SK-N-SH (cell line): Measurements from ENCODE around the gene PLA2G4E. TPM values are rescaled to one million over a fixed set of nuclear protein-coding genes. Genes with fewer than 3 reads are reported as not detected.

Source experiments
- CTCF ChIA-PET: fragments of 300-600, 350-600 bp; formaldehyde crosslinking; extraction: SDS; loops from one replicate; lab custom pipeline; 2021; lab: Yijun Ruan, JAX
- POLR2A ChIA-PET: fragments of 350-600 bp; sonication (Branson Sonifier 250); formaldehyde crosslinking; extraction: SDS; loops from one replicate; lab custom pipeline; 2020; ENCODE audit warnings: antibody characterized with exemption, inconsistent platforms; lab: Yijun Ruan, JAX
- DNase-seq: peaks from one replicate; pipeline ENCODE4 v3.0.0; 2012
- H2AFZ ChIP-seq: fragments of 200-600 bp; sonication (generic); 2 replicates; pipeline ENCODE4 v1.8.1; 2016; ENCODE audit warnings: antibody characterized with exemption, mild to moderate bottlenecking, low read depth
- H3F3A ChIP-seq: fragments of 200-600 bp; sonication (generic); replicated peaks from 2 replicates; pipeline ENCODE3; 2016; ENCODE audit warnings: antibody characterized with exemption, mild to moderate bottlenecking; ENCODE audit not compliant: insufficient read depth
- H3K27ac ChIP-seq, 2 experiments: fragments of 200-500 bp in 1 of 2; fragments of 200-600 bp in 1 of 2; sonication (Bioruptor generic) in 1 of 2; sonication (generic), shearing (Covaris generic) in 1 of 2; 2 replicates each; pipeline versions ENCODE4 v1.5.1 to v1.6.1; 2014 to 2016; ENCODE audit warnings: low read depth in 2 of 2, inconsistent platforms in 1 of 2, low read length in 1 of 2, mild to moderate bottlenecking in 1 of 2, mixed read lengths in 1 of 2
- H3K27me3 ChIP-seq: fragments of 200-600 bp; sonication (generic), shearing (Covaris generic); 2 replicates; pipeline ENCODE4 v1.6.1; 2016; ENCODE audit warnings: mixed run types; ENCODE audit not compliant: insufficient read depth
- H3K36me3 ChIP-seq, 2 experiments: fragments of 200-500 bp in 1 of 2; fragments of 200-600 bp in 1 of 2; sonication (Bioruptor generic) in 1 of 2; sonication (generic) in 1 of 2; replicated peaks in 1 of 2; 2 replicates each; pipeline versions ENCODE3 to v1.5.1; 2014 to 2016; ENCODE audit warnings: low read length in 1 of 2, mild to moderate bottlenecking in 1 of 2; ENCODE audit not compliant: insufficient read depth in 2 of 2, control insufficient read depth in 1 of 2
- H3K4me1 ChIP-seq, 2 experiments: fragments of 200-500 bp in 1 of 2; fragments of 200-600 bp in 1 of 2; sonication (Bioruptor generic) in 1 of 2; sonication (generic), shearing (Covaris generic) in 1 of 2; 2 replicates each; pipeline versions ENCODE4 v1.5.1 to v1.6.1; 2014 to 2016; ENCODE audit warnings: low read depth in 1 of 2, low read length in 1 of 2, mixed run types in 1 of 2; ENCODE audit not compliant: insufficient read depth in 2 of 2, control insufficient read depth in 1 of 2
- H3K4me2 ChIP-seq: fragments of 200-600 bp; sonication (generic), shearing (Covaris generic); 2 replicates; pipeline ENCODE4 v1.6.1; 2017; ENCODE audit warnings: mixed run types
- H3K4me3 ChIP-seq, 2 experiments: fragments of 200-500 bp in 1 of 2; fragments of 200-600 bp in 1 of 2; sonication (Bioruptor generic) in 1 of 2; sonication (generic), shearing (Covaris generic) in 1 of 2; 2 replicates each; pipeline versions ENCODE4 v1.5.1 to v1.8.1; 2014 to 2016; ENCODE audit warnings: low read depth in 2 of 2, inconsistent platforms in 1 of 2, low read length in 1 of 2, mild to moderate bottlenecking in 1 of 2, mixed read lengths in 1 of 2, moderate library complexity in 1 of 2
- H3K79me2 ChIP-seq: fragments of 200-600 bp; sonication (generic); 2 replicates; pipeline ENCODE4 v1.8.1; 2017; ENCODE audit warnings: mild to moderate bottlenecking; ENCODE audit not compliant: insufficient read depth
- H3K9ac ChIP-seq: fragments of 200-600 bp; sonication (generic); 2 replicates; pipeline ENCODE4 v1.6.1; 2017; ENCODE audit warnings: mixed run types
- H3K9me2 ChIP-seq: fragments of 200-600 bp; sonication (generic); 2 replicates; pipeline ENCODE4 v1.6.1; 2017; ENCODE audit warnings: mixed run types
- H3K9me3 ChIP-seq: fragments of 200-600 bp; sonication (generic); 2 replicates; pipeline ENCODE4 v1.6.1; 2017; ENCODE audit warnings: mixed run types, mild to moderate bottlenecking, moderate library complexity
- H4K20me1 ChIP-seq: fragments of 200-600 bp; sonication (generic); 2 replicates; pipeline ENCODE4 v1.6.1; 2017; ENCODE audit warnings: mild to moderate bottlenecking, mixed run types; ENCODE audit not compliant: insufficient read depth
- CHD2 ChIP-seq: fragments of 150-350 bp; IDR thresholded peaks from 2 replicates; pipeline ENCODE4 v1.6.1; 2018; ENCODE audit warnings: low read length; ENCODE audit not compliant: partially characterized antibody
- EP300 ChIP-seq, 2 experiments: IDR thresholded peaks; 2 replicates each; pipeline versions ENCODE4 v1.4.0 to v1.6.1; 2012; ENCODE audit warnings: borderline replicate concordance in 1 of 2, low read depth in 1 of 2, low read length in 1 of 2
- EZH2phosphoT487 ChIP-seq: fragments of 200-600 bp; sonication (generic); IDR thresholded peaks from 2 replicates; pipeline ENCODE4 v1.6.1; 2017; ENCODE audit warnings: low read depth, mixed run types, mild to moderate bottlenecking, antibody characterized with exemption, moderate library complexity, borderline replicate concordance
- GABPA ChIP-seq: IDR thresholded peaks from 2 replicates; pipeline ENCODE4 v1.4.0; 2012; ENCODE audit warnings: low read depth, mild to moderate bottlenecking
- JUND ChIP-seq: IDR thresholded peaks from 2 replicates; pipeline ENCODE4 v1.4.0; 2012
- RAD21 ChIP-seq: IDR thresholded peaks from 2 replicates; pipeline ENCODE4 v1.6.1; 2012; ENCODE audit warnings: mild to moderate bottlenecking, low read length
- RXRA ChIP-seq: IDR thresholded peaks from 2 replicates; pipeline ENCODE4 v1.4.0; 2012; ENCODE audit warnings: low read depth, mild to moderate bottlenecking, borderline replicate concordance
- TCF12 ChIP-seq: IDR thresholded peaks from 2 replicates; pipeline ENCODE4 v1.4.0; 2012
- YY1 ChIP-seq: IDR thresholded peaks from 2 replicates; pipeline ENCODE4 v1.4.0; 2012; ENCODE audit warnings: low read depth, mild to moderate bottlenecking
- WGBS: methylation state at CpG from one replicate; pipeline ENCODE4 v1.1.6; 2017; ENCODE audit warnings: low lambda C conversion rate; 5-methylcytosine and 5-hydroxymethylcytosine counted together
- polyA plus RNA-seq, 3 experiments: library from polyadenylated mRNA; depleted of rRNA; stranded (reverse); fragments of >200 nt; gene quantifications; 2 replicates each; pipeline ENCODE4 v1.2.3, GENCODE V29; 2012
- TF ChIP-seq, protein P1 (sequence below): fragments of 150-350 bp; IDR thresholded peaks from 2 replicates; pipeline ENCODE4 v1.6.1; 2017; ENCODE audit warnings: antibody characterized with exemption, low read length, low read depth, borderline replicate concordance
- TF ChIP-seq, protein P2 (sequence below): IDR thresholded peaks from 2 replicates; pipeline ENCODE4 v1.4.0; 2012; ENCODE audit warnings: low read depth
- TF ChIP-seq, protein P3 (sequence below): IDR thresholded peaks from 2 replicates; pipeline ENCODE4 v1.4.0; 2012; ENCODE audit warnings: low read depth, borderline replicate concordance
- TF ChIP-seq, protein P4 (sequence below): IDR thresholded peaks from 2 replicates; pipeline ENCODE4 v1.6.1; 2012; ENCODE audit warnings: mild to moderate bottlenecking, low read depth, low read length, moderate library complexity

The PLA2G4E gene
- polyA plus RNA-seq, 1 of the 3 experiments (the other 2 are of a cell fraction), result not detected

DNA sequence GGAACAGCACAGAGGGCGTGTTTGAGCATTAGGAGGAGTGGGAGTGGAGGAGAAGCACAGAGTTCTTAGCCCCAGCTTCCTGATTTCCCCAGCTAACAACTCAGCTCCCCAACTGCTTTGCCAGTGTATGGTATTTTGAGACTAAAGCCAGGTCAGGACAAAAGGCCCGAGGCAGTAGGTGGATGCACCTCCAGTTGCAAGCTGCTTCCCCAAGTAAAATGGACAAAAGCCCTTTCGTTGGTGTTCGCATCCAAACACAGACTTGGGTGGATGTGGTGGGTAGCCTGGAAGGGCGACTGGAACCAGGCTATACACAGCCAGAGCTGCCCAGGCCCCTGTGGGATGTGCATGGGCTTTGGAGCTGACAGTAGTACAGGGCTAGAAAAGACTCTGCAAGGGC lies 36.2 kb downstream of the PLA2G4E start:
- Histone ChIP-seq H3K36me3 (no peaks in the 10 kb centered on the region), H3K27me3 (no peaks in the 10 kb centered on the region), H3K4me3 (no peak overlapping the region), H3K9me3 (no peaks in the 10 kb centered on the region), H3K9me2 (no peaks in the 10 kb centered on the region), H3K79me2 (no peaks in the 10 kb centered on the region), H4K20me1 (no peaks in the 10 kb centered on the region), H3K27ac (no peak overlapping the region), H3K4me2 (no peak overlapping the region), H2AFZ (no peak overlapping the region), H3K9ac (no peak overlapping the region), H3K4me1 (no peaks in the 10 kb centered on the region; a peak in 1 of 4 replicates), H3F3A (no peaks in the 10 kb centered on the region)
- ChIA-PET POLR2A (no interaction called here), CTCF (interaction anchor here (1.0 to 9.0 kb wide), 4 partner anchors 69 to 153 kb away, joined by 3 to 165 read pairs (median 30); no protein-coding TSS in a partner anchor)
- no peak for DNase-seq
- TF ChIP-seq, protein P1, sequence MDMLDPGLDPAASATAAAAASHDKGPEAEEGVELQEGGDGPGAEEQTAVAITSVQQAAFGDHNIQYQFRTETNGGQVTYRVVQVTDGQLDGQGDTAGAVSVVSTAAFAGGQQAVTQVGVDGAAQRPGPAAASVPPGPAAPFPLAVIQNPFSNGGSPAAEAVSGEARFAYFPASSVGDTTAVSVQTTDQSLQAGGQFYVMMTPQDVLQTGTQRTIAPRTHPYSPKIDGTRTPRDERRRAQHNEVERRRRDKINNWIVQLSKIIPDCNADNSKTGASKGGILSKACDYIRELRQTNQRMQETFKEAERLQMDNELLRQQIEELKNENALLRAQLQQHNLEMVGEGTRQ, result no peak
- TF ChIP-seq RXRA, result no peak
- TF ChIP-seq EZH2phosphoT487, result no peak
- no peak for TF ChIP-seq YY1
- WGBS, result 75% methylated on average over 4 of the region's 5 CpGs

DNA sequence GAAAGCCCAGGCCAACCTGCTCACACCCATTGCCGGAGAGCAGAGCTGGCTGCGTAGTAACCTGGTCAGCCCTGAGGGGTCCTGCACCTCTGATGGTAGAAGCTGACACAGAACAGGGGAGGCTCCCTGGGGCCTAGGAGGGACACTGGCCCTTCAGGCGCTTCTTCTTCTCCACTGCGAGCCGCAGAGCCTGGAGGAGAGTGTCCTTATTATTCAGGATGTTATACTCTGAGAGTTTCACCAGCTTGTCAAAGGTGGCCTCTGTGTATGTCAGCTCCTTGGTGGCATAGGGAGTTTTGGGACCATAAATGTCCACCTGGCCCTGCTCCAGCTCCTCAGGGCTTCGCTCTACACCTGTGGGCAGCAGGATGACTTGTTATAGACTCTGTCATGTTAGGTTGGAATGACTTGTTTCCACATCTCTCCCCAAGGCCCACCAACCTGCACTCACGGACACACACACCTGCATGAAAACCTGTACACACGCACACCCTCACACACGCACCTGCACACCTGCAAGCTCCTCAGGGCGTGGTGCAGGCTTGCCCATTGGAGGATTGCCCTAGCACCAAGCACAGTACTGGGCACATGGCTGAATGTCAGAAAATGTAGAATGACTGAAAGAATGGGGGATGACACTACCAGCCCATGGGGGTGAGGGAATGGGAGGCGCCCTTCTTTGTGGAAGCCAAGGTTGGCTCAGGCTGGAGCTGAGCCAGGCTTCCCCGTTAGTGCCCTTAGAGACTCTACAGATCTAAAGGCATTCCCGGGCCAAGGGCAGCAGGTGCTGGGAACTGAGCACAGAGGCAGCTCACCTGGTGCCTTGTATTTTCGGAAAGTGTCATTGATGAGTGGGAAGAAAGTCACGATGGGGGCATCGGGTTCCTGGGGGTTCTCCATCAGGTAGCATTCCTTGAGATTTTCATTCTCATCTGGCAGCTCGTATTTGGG lies 36.9 kb downstream of the PLA2G4E start:
- Histone ChIP-seq H3K4me2 (no peak overlapping the region), H2AFZ (no peak overlapping the region), H3F3A (no peaks in the 10 kb centered on the region), H3K4me3 (no peak overlapping the region), H3K9me2 (no peaks in the 10 kb centered on the region), H3K27me3 (no peaks in the 10 kb centered on the region), H3K27ac (no peak overlapping the region), H3K36me3 (no peaks in the 10 kb centered on the region), H3K9me3 (no peaks in the 10 kb centered on the region), H4K20me1 (no peaks in the 10 kb centered on the region), H3K79me2 (no peaks in the 10 kb centered on the region), H3K4me1 (no peaks in the 10 kb centered on the region; a peak in 1 of 4 replicates), H3K9ac (no peak overlapping the region)
- POLR2A ChIA-PET, result no interaction called here
- CTCF ChIA-PET, result interaction anchor here (0.7 to 9.0 kb wide), 5 partner anchors 41 to 154 kb away, joined by 3 to 165 read pairs (median 6); no protein-coding TSS in a partner anchor
- no peak for TF ChIP-seq TCF12
- WGBS, result 87% methylated on average over 16 of the region's 17 CpGs
- DNase-seq, result no peak

DNA sequence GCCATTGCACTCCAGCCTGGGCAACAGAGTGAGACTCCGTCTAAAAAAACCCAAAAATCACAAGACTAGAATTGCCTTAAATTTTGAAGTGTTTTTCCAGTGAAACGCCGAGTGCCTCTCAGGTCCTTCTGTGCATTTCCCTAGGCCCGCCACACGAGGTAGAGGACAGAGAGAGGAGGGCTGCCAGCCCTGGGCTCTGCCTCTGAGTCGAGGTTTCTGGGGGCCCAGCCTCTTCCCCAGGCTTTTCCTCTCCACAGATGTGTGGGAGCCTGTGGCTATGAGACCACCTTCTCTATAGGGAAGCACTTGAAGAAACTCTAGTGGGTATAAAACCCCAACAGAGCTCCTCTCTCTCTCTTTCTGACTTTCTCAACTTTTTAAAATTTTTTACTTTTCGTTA lies 37.6 kb downstream of the PLA2G4E start:
- Histone ChIP-seq H3K36me3 (no peaks in the 10 kb centered on the region), H3K79me2 (no peaks in the 10 kb centered on the region), H3K27ac (no peak overlapping the region), H4K20me1 (no peaks in the 10 kb centered on the region), H3K9me2 (no peaks in the 10 kb centered on the region), H3F3A (no peaks in the 10 kb centered on the region), H3K4me1 (no peaks in the 10 kb centered on the region; a peak in 1 of 4 replicates), H3K4me3 (no peak overlapping the region), H3K9ac (no peak overlapping the region), H3K9me3 (no peaks in the 10 kb centered on the region), H3K4me2 (no peak overlapping the region), H2AFZ (no peak overlapping the region), H3K27me3 (no peaks in the 10 kb centered on the region)
- ChIA-PET POLR2A (no interaction called here), CTCF (interaction anchor here (1.4 to 1.7 kb wide), 2 partner anchors 101 to 155 kb away, joined by 4 to 6 read pairs; no protein-coding TSS in a partner anchor)
- TF ChIP-seq GABPA (no peak), EP300 (IDR thresholded peaks at IDR 0.05; ENCODE audit: borderline replicate concordance in 1 of 2, low read depth in 1 of 2, low read length in 1 of 2) (no peak), RAD21 (no peak), CHD2 (no peak), JUND (no peak)
- TF ChIP-seq, protein P2, sequence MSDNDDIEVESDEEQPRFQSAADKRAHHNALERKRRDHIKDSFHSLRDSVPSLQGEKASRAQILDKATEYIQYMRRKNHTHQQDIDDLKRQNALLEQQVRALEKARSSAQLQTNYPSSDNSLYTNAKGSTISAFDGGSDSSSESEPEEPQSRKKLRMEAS, result no peak
- TF ChIP-seq, protein P3, sequence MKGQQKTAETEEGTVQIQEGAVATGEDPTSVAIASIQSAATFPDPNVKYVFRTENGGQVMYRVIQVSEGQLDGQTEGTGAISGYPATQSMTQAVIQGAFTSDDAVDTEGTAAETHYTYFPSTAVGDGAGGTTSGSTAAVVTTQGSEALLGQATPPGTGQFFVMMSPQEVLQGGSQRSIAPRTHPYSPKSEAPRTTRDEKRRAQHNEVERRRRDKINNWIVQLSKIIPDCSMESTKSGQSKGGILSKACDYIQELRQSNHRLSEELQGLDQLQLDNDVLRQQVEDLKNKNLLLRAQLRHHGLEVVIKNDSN, result no peak
- TF ChIP-seq, protein P4, sequence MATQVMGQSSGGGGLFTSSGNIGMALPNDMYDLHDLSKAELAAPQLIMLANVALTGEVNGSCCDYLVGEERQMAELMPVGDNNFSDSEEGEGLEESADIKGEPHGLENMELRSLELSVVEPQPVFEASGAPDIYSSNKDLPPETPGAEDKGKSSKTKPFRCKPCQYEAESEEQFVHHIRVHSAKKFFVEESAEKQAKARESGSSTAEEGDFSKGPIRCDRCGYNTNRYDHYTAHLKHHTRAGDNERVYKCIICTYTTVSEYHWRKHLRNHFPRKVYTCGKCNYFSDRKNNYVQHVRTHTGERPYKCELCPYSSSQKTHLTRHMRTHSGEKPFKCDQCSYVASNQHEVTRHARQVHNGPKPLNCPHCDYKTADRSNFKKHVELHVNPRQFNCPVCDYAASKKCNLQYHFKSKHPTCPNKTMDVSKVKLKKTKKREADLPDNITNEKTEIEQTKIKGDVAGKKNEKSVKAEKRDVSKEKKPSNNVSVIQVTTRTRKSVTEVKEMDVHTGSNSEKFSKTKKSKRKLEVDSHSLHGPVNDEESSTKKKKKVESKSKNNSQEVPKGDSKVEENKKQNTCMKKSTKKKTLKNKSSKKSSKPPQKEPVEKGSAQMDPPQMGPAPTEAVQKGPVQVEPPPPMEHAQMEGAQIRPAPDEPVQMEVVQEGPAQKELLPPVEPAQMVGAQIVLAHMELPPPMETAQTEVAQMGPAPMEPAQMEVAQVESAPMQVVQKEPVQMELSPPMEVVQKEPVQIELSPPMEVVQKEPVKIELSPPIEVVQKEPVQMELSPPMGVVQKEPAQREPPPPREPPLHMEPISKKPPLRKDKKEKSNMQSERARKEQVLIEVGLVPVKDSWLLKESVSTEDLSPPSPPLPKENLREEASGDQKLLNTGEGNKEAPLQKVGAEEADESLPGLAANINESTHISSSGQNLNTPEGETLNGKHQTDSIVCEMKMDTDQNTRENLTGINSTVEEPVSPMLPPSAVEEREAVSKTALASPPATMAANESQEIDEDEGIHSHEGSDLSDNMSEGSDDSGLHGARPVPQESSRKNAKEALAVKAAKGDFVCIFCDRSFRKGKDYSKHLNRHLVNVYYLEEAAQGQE, result no peak
- DNase-seq, result no peak
- WGBS, result 71% methylated on average over 7 of the region's 7 CpGs
